NB4 (cell line): ENCODE data around the gene NLRP7.
"Not testable (repeated sequence)": the region's sequence is repeated elsewhere in the genome, so short reads cannot be mapped to it uniquely, and the experiment has no call there.

Experiments used
- DNase-seq: peaks from one replicate; pipeline ENCODE4 v3.0.0; 2010; ENCODE audit warnings: low read depth
- H3K4me3 ChIP-seq: one replicate; pipeline ENCODE4 v1.5.1; 2011; ENCODE audit warnings: mild to moderate bottlenecking, low read depth, low read length, moderate library complexity
- MYC ChIP-seq: IDR thresholded peaks from 2 replicates; pipeline ENCODE4 v1.6.1; 2011; ENCODE audit warnings: low read depth, low read length
- POLR2A ChIP-seq: IDR thresholded peaks from 2 replicates; pipeline ENCODE4 v1.6.1; 2011; ENCODE audit warnings: mild to moderate bottlenecking; ENCODE audit not compliant: insufficient read length; ENCODE audit errors: extremely low read depth
- TF ChIP-seq, protein P1 (sequence below): IDR thresholded peaks from one replicate; pipeline ENCODE4 v1.5.1; 2012; ENCODE audit warnings: low read depth, low read length
- TF ChIP-seq, protein P2 (sequence below): IDR thresholded peaks from 2 replicates; pipeline ENCODE4 v1.6.1; 2011; ENCODE audit warnings: low read depth, low read length

The NLRP7 gene

DNA sequence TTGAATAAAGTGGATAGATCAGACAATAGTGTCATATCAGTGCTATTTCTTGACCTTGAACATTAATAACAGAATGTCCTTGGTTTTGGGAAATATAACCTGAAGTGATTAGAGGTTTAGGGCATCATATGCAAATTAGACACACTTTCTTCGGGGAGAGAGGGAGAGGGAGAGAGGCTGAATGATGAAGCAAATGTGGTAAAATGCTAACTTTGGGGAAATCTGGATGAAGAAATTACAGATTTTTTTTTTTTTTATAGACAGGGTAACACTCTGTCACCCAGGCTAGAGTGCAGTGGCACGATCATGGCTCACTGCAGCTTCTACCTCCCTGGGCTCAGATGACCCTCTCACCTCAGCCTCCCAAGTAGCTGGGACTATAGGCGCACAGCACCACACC is 45.3 kb downstream of the NLRP7 start:
- TF ChIP-seq POLR2A (no peak), MYC (no peak)
- TF ChIP-seq, protein P1, sequence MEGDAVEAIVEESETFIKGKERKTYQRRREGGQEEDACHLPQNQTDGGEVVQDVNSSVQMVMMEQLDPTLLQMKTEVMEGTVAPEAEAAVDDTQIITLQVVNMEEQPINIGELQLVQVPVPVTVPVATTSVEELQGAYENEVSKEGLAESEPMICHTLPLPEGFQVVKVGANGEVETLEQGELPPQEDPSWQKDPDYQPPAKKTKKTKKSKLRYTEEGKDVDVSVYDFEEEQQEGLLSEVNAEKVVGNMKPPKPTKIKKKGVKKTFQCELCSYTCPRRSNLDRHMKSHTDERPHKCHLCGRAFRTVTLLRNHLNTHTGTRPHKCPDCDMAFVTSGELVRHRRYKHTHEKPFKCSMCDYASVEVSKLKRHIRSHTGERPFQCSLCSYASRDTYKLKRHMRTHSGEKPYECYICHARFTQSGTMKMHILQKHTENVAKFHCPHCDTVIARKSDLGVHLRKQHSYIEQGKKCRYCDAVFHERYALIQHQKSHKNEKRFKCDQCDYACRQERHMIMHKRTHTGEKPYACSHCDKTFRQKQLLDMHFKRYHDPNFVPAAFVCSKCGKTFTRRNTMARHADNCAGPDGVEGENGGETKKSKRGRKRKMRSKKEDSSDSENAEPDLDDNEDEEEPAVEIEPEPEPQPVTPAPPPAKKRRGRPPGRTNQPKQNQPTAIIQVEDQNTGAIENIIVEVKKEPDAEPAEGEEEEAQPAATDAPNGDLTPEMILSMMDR, result no peak
- TF ChIP-seq, protein P2, sequence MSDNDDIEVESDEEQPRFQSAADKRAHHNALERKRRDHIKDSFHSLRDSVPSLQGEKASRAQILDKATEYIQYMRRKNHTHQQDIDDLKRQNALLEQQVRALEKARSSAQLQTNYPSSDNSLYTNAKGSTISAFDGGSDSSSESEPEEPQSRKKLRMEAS, result no peak
- DNase-seq, result no peak
- H3K4me3 ChIP-seq, result no peak overlapping the region

DNA sequence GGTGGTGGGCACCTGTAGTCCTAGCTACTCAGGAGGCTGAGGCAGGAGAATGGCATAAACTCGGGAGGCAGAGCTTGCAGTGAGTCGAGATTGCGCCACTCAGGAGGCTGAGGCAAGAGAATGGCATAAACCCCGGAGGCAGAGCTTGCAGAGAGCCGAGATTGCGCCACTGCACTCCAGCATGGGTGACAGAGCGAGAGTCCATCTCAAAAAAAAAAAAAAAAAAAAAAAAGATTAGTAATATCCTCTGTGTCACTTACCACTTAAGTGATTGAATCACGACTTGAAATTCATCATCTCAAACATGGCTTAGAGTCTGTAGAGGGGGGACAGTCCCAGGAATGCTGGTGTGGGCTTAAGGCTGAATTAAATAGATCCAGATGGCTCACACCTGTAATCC is 46.2 kb downstream of the NLRP7 start:
- DNase-seq, result peak; percentile 81
- not testable (repeated sequence) for H3K4me3 ChIP-seq

DNA sequence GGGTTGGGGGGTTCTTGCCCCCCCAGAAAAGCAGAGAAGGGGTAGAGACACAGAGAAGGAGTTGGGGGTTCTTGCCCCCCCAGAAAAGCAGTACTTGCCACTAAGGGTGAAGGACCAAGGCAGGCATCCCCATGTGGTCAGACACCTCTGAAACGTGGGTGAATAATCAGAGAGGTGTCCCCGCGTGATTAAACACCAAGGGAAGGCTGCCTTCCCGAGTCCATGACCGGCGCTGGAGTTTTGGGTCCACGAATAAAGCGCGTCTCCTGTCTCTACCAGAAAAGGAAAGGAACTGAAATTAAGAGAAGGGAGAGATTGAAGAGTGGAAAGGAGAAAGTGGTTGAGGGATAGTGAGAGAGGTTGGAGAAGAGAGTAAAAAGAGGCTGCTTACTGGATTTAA is 47.7 kb downstream of the NLRP7 start:
- H3K4me3 ChIP-seq, result not testable (repeated sequence)

DNA sequence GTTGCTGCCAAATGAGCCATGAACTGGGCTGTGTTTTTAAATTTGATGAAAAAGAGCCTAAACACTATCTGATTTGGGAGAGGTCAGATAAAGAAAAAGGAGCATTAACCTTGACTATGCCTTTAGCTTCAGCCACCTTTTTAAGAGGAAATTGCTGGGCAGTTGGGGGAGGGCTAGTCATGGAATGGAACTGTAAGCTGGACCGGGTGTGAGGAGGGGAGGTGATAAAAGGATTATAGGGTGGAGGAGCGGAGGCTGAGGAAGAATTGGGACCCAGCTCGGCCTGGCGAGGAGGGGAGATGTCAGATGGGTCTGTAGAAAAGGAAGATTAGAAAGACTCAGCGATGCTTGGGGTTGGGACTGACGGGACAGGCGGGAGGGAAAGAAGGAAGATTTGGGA is 48.6 kb downstream of the NLRP7 start:
- not testable (repeated sequence) for DNase-seq, H3K4me3 ChIP-seq

More for the DNA sequence above, 47.7 kb downstream of the NLRP7 start:
- not testable (repeated sequence) for DNase-seq

DNA sequence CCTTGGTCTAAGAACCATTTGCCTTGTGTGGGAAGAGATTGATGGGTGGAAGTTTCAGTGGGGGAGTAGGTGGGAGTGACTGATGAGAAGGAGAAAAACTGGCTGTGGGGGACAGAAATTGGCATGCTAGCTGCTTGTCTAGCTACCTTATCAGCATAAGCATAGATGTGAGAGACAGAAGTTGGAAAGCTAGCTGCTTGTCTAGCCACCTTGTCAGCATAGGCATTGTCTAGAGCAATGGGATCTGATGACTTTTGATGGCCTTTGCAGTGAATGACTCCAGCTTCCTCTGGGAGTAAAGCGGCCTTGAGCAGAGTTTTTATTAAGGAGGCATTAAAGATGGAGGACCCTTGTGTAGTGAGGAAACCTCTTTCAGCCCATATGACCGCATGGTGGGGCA is 51.3 kb downstream of the NLRP7 start:
- DNase-seq, result no peak
- H3K4me3 ChIP-seq, result no peak overlapping the region
- TF ChIP-seq MYC, result no peak
- TF ChIP-seq, protein P2, result no peak
- TF ChIP-seq, protein P1, result no peak
- TF ChIP-seq POLR2A, result no peak

DNA sequence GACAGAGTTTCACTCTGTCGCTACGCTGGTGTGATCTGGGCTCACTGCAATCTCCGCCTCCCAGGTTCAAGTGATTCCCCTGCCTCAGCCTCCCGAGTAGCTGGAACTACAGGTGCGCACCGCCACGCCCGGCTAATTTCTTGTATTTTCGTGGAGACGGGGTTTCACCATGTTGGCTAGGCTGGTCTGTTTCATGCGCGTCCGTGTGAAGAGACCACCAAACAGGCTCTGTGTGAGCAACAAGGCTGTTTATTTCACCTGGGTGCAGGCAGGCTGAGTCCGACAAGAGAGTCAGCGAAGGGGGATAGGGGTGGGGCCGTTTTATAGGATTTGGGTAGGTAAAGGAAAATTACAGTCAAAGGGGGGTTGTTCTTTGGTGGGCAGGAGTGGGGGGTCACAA is 53.2 kb downstream of the NLRP7 start:
- not testable (repeated sequence) for H3K4me3 ChIP-seq, DNase-seq

DNA sequence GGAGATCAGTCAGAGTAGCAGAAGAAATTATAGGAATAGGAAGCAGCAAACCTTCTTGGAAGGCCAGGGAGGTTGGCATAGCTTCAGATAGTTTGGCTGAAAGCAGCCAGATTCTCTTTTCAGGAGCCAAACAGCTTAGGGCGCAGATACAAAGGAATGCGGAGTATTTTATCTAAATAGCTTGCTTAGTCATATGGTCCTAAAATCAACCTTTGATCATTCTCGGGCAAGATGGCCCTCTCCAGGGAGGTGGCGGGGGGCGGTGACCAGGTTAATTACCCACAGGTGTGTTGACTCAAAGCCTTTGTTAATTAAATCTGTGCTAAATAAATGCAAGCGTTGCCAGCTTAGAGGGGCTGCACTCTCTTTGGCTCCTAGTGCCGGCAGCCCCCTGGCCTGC is 53.9 kb downstream of the NLRP7 start:
- TF ChIP-seq POLR2A (no peak), MYC (no peak)
- TF ChIP-seq, protein P2, result no peak
- TF ChIP-seq, protein P1, result no peak
- no peak for DNase-seq
- no peak overlapping the region for H3K4me3 ChIP-seq

DNA sequence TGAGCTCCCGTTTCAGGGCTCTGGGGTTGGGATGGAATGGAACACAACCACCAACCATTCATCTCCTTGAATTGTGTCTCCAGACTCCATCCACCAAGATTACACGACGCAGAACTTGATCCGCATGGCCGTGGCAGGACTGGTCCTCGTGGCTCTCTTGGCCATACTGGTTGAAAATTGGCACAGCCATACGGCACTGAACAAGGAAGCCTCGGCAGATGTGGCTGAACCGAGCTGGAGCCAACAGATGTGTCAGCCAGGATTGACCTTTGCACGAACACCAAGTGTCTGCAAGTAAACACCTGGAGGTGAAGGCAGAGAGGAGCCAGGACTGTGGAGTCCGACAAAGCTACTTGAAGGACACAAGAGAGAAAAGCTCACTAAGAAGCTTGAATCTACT is 57.8 kb downstream of the NLRP7 start:
- DNase-seq, result no peak
- no peak for TF ChIP-seq MYC
- TF ChIP-seq, protein P2, result no peak
- TF ChIP-seq, protein P1, result no peak
- no peak for TF ChIP-seq POLR2A
- no peak overlapping the region for H3K4me3 ChIP-seq
